ENCODE data around the gene VIPR2.

DNA sequence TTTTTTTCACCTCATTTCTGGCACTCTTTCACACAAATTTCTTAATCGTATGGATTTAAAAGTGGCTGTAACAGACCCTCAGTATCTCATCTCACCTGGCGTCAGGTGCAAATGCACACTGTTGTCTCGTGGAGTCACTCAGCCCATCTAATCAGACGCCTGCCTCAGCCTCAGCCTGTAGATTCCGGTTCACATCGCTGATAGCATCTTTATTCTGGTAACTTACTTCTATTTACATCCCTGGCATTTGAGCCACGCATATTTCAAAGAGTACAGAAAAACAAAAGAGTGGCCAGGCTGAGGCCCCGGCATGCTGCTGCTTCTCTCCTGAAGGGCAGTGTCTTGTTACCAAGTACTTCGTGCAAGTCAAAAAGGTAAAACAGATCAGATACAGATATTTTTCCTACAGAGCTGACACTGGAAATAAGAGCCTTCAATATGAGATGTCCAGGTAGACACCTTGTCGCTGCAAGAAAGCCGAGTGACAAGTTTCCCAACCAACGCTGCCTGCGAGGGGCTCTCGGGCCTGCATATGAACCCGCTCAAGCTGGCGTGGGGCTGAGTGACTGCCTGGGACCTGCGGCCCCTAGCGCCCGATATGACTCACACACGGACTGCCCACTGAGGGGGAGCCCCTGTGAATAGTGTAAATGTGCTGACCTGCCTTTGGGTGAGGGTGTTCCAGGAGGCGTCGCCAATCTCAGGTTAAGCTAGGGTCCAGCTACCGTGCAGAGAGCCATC is 4.3 kb downstream of the VIPR2 start:
- TF ChIP-seq, protein P1, sequence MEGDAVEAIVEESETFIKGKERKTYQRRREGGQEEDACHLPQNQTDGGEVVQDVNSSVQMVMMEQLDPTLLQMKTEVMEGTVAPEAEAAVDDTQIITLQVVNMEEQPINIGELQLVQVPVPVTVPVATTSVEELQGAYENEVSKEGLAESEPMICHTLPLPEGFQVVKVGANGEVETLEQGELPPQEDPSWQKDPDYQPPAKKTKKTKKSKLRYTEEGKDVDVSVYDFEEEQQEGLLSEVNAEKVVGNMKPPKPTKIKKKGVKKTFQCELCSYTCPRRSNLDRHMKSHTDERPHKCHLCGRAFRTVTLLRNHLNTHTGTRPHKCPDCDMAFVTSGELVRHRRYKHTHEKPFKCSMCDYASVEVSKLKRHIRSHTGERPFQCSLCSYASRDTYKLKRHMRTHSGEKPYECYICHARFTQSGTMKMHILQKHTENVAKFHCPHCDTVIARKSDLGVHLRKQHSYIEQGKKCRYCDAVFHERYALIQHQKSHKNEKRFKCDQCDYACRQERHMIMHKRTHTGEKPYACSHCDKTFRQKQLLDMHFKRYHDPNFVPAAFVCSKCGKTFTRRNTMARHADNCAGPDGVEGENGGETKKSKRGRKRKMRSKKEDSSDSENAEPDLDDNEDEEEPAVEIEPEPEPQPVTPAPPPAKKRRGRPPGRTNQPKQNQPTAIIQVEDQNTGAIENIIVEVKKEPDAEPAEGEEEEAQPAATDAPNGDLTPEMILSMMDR (IDR thresholded peaks at IDR 0.05), result no peak
- no peak for TF ChIP-seq POLR2A (IDR thresholded peaks at IDR 0.05)
